Muscle of arm (tissue), 12 donors: ENCODE results near the gene ANKRD65. TPM values are rescaled to one million over a fixed set of nuclear protein-coding genes. Genes with fewer than 3 reads are reported as not detected.
"Not testable (repeated sequence)": the region's sequence is repeated elsewhere in the genome, so short reads cannot be mapped to it uniquely, and the experiment has no call there.

Experiments used
- DNase-seq: peaks from one replicate; pipeline ENCODE4 v3.0.0-alpha.2; 2013
- polyA plus RNA-seq, 12 donors: library from polyadenylated mRNA; unstranded; fragments of 120-200 nt; gene quantifications; one replicate each; pipeline ENCODE4 v1.2.1, GENCODE V29; 2013; ENCODE audit not compliant: insufficient read length in 12 of 12

ANKRD65 gene
- polyA plus RNA-seq, 12 donors: 9.0 to 27.8 (median 13.8) TPM; not detected in 1

- no peak for DNase-seq
These were observed 2.4 kb downstream of the ANKRD65 start for GRCh38 chr1:1418464-1419362.

DNA sequence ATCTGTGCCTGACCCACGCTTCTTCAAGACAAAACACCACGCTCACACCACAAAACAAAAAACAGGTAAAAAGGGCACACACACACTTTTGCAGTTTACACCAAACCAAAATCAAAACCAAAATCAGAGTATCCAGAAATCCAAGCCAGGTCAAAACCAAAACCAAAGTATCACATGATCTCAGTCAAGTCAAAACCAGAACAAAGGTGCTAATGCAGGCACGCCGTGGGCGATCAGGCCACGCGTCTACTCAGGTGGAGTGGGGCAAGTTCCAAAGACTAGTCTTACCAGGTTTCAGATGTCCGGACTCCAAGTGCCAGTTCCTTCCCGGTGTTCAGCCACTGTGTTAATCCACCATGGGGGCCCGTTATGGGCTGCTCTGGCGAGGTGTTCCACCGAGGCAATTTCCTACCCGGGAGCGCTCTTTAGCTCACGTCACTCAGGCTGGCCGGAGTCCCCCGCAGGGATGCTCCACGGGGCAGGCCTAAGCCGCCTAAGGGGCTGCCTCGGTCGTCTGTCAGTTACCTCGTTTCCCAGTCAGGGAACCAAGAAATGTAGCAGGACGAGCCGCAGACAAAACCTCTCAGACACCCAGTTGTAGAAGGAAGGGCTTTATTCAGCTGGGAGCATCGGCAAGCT is 3.1 kb downstream of the ANKRD65 start:
- not testable (repeated sequence) for DNase-seq

DNA sequence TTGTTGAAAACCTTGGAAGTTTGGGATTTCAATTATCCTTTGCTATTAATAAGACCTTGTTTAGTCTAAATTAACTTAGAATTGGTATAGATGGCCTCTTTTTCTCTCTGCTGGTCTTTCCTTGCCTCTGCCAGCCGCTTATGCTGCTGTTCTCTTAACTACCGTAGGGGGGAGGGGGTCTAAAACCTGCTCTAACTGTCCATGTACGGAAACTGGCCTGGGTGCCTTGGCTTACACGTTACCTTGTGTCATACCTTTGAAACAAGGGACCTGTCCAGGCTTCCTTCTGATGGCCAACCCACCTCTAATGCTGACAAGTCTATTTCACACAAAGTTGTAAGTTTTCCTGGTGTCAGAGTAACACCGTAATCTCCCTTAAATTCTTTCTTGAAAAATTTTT is 3.7 kb downstream of the ANKRD65 start:
- not testable (repeated sequence) for DNase-seq

DNA sequence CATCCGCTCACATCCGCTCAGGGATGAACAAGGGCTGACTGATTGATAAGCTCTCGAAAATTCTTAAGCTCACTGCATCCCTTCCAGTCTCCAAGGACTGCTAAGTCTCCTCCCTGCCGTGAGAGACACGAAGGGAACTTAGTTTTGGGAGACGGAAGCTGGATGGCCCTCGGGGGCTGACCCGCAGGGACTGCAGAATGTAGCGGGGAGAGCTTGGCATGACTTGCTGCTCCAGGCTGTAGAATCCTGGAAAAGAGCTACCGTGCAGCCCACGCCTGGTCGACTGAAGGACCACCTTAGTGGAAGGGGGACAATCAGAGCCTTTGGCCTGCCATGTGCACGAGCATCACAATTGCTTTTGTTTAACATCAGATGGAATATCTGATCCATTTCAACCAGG is 5.3 kb downstream of the ANKRD65 start:
- DNase-seq: no peak

DNA sequence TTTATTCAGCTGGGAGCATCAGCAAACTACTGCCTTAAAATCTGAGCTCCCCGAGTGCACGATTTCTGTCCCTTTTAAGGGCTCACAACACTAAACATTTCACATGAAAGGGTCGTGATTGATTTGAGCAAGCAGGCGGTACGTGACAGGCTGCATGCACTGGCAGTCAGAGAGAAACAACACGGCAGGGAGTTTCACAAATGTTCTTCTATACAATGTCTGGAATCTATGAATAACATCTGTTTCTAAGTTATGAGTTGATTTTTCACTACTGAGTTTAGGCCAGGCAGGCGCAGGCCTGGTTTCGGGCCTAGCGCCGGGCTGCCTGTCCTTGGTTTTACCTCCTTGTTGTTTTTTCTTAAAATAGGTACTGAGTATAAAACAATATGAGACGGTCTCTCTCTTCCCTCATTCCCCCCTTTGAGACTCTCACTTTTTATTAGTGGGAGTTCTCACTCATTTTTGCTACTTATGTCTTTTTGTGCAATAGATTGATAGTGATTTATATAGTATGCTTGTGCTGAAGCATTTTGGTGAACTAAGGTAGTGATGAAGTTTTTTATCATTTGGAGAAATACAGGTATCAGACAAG is 8.7 kb downstream of the ANKRD65 start:
- not testable (repeated sequence) for DNase-seq

DNA sequence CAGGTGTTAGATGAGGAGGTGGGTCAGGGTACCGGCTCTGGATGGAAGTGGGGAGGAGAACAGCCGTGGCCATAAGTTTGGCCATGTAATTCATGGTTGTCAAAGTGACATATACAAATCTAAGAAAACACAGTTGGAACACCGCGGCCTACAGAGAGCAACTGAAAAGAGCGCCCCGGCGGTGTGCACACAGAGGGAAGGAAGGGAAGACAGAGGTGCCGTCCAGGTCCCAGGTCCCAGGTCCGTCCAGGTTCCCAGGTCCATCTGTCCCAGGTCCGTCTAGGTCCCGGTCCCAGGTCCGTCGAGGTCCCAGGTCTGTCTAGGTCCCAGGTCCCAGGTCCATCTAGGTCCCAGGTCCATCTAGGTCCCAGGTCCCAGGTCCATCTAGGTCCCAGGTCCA is 9.4 kb downstream of the ANKRD65 start:
- no peak for DNase-seq

- DNase-seq: not testable (repeated sequence)
These were observed 10.8 kb downstream of the ANKRD65 start for GRCh38 chr1:1410238-1410637.

GRCh38 chr1:1407636-1408318 is 13.3 kb downstream of the ANKRD65 start:
- DNase-seq: no peak

- DNase-seq: peak; percentile 95
These were observed 14.0 kb downstream of the ANKRD65 start, which contains the start of gene MRPL20 for GRCh38 chr1:1406821-1407635. Gene MRPL20 (minus strand): TSS chr1:1407293. CDS start chr1:1407217, 76 bp downstream.

- no peak for DNase-seq
These were observed 14.8 kb downstream of the ANKRD65 start for GRCh38 chr1:1406101-1406820.

DNA sequence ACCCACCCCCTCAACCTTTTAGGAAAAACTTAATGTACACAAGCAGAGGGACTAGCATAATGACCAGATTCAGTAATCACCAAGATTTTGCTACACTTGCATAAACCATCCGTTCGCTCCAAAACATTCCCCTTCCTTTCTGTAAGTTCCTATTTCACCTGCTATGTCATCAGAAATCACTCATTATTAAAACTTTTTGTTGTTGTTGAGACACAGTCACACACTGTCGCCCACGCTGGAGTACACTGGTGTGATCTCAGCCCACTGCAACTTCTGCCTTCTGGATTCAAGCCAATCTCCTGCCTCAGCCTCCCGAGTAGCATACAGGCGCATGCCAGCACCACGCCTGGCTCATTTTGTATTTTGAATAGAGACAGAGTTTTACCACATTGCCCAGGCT is 17.4 kb downstream of the ANKRD65 start:
- no peak for DNase-seq

- DNase-seq: not testable (repeated sequence)
These were observed 18.1 kb downstream of the ANKRD65 start for GRCh38 chr1:1402901-1403392.

DNA sequence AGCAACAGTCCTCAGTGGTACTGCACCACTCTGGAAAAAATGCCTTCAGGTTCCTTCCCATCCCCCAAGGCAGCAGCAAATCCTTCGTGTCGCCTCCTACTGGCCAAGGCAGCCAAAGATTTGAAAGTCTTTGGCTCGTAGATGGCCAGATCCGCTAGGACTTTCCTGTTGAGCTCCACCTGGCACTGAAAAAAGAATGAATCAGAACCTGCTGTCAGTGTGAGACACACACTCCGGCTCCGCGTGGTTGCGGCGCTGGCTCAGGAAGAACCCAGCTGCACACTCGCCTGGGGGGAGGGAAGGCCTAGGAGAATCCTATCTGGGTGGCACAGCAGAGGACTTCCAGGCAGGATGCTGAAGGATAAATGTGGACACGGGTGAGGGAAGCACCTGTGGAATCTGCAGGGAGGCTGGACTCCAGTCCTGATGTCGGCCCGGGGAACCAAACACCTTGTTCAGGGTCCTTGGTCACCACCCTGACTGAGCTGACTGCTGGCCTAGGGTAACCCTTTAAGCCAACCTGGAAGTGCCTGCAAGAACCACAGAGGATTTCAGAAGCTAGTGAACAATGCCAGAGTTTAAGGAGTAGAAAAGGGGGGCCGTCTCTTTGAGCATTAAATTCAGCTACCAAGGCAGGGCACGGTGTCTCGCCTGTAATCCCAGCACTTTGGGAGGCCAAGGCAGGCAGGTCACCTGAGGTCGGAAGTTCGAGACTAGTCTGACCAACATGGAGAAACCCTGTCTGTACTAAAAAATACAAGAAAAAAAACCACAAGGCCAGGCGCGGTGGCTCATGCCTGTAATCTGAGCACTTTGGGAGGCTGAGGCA is 18.8 kb downstream of the ANKRD65 start:
- DNase-seq: no peak

GRCh38 chr1:1401457-1402010 is 19.5 kb downstream of the ANKRD65 start:
- DNase-seq: no peak

DNA sequence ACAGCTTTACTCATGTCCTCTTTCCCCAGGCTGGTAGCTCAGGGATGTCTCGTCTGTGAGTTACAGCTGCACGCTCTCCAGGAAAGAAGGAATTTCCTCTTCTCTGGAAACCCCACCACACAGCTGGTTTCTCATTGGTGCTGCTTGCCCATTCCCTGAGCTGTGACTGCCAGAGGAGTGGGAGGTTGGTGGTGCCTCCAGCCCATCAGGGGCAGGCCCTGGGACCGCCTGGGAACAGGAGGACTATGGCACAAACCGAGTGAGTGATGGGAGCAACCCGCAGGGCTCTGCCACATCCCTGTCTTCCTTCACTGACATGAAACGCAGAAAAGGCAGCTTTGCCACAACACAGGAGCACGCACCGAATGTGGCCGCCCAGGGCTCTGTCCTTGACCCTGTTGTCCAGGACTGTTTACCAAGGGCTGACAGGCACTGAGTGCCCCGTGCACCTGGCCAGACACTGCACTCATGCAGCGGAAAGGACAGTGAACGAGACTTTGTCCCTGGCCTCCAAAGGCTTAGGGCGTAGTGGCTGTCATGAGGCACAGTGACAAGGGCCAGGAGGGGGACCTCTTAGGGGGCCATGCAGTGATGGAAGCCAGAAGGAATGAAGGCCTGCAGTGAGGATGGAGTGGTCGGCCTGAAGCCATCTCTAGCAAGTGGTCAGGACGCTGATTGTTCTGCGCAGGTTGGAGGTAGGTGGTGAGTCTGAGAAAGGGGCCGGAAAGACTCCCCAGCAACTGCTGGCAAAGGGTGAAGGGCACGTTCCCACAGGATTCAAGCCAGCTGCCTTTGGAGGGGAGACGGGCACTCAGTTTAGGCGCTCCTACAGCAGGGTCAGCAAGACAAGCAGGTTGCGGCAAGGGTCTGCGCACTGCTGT is 20.3 kb downstream of the ANKRD65 start:
- DNase-seq: no peak

DNA sequence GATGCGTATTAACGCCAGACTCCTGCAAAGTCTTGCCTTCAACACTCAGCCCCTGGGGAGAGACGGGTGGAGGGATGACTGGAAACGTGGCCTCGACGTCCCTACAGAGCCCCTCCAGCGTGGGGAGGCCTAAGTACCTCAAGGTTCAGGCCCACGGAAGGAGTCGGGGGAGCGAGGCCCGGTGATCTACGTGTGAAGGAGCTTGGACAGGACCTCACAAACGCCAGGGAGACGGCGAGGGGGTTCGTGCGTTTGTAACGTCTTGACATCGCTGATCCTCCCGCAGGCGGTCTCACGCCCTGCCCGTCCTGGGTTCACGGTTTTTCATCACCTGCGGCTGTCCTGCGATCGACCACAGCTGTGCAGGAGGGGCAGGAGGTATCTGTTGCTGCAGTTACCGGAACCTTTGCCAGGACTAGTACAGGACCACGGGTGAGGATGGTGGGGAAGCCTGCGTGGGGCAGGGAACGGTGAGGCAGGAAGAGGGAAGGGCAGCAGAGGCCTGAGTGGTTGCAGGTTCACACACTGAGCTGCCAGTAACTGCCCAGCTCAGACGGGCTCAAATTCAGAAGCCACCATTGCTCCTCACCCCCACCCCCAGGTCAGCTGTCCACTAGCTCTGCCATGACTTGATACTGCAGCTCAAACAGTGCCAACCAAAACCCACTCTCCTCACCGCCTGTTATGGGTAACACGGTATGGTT is 21.1 kb downstream of the ANKRD65 start:
- DNase-seq: no peak

- peak; percentile 98 for DNase-seq
These were observed 21.7 kb downstream of the ANKRD65 start, which contains the start of gene CCNL2 for GRCh38 chr1:1399187-1399871. Gene CCNL2 (minus strand): TSS chr1:1399335. CDS start chr1:1399306, 29 bp downstream.
